Ascending aorta (tissue), 2 donors: ENCODE data around the gene LIAS. TPM values are rescaled to one million over a fixed set of nuclear protein-coding genes. Genes with fewer than 3 reads are reported as not detected.

Experiments
- DNase-seq, 2 donors: peaks; one replicate each; pipeline ENCODE4 v3.0.0-alpha.2; 2019; ENCODE audit warnings: low spot score in 2 of 2
- H3K27ac ChIP-seq, 2 donors: fragments of 200-600 bp; sonication (generic); one replicate each; pipeline ENCODE4 v1.5.1; 2016 to 2017; ENCODE audit warnings: mild to moderate bottlenecking in 1 of 2
- H3K27me3 ChIP-seq: fragments of 200-600 bp; sonication (generic); one replicate; pipeline ENCODE4 v1.5.1; 2017
- H3K36me3 ChIP-seq, 2 donors: fragments of 200-600 bp; sonication (generic); one replicate each; pipeline ENCODE4 v1.5.1; 2016
- H3K4me1 ChIP-seq, 2 donors: fragments of 200-600 bp; sonication (generic); one replicate each; pipeline ENCODE4 v1.5.1; 2016 to 2017; ENCODE audit warnings: mild to moderate bottlenecking in 1 of 2
- H3K4me3 ChIP-seq, 2 donors: fragments of 200-600 bp; sonication (generic); one replicate each; pipeline ENCODE4 v1.5.1; 2016 to 2017; ENCODE audit warnings: mild to moderate bottlenecking in 1 of 2
- H3K9me3 ChIP-seq, 2 donors: fragments of 200-600 bp; sonication (generic); one replicate each; pipeline ENCODE4 v1.5.1; 2016
- CTCF ChIP-seq, 3 experiments: fragments of 200-600 bp in 2 of 3; fragments of 450-650 bp in 1 of 3; sonication (generic) in 2 of 3; IDR thresholded peaks; one replicate each; pipeline ENCODE4 v1.5.1; 2016 to 2019; ENCODE audit warnings: antibody characterized with exemption in 3 of 3, mild to moderate bottlenecking in 1 of 3, moderate library complexity in 1 of 3
- intact Hi-C: fragments of 100-400 bp; cut with DNase I; formaldehyde crosslinking; loops from one replicate; pipeline ENCODE4 v1.15.1; 2023
- total RNA-seq: library from RNA; depleted of rRNA; stranded (reverse); fragments of >200 nt; gene quantifications from one replicate; pipeline ENCODE4 v1.1.0, GENCODE V29; 2016

LIAS gene
- total RNA-seq, 1 donor from 2014 or later, result 2.9 TPM

DNA sequence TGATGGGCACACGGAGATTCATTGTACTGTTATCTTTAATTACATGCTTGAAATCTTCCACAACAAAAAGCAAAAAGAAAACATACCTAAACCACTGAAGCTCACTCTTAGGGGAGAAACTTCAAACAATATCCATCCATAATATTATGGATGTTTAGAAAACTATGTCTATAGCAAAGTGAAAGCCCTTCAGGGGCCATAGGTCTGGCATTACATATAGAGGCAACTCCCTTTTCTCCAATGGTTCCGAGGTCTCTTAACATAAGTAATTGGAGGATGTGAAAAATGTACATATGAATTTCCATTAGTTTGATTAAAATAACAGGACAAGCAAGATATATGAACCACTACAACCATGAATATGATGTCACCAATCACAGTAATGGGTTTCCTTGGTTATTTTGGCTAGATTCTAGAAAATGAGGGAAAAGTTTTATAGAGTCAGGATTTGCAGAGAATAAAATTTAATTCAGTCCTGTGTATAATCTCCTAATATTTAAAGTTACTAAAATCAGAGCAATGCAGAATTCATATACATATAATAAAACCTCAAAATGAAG is 57.6 kb downstream of the LIAS start:
- Histone ChIP-seq H3K27me3 (no peaks in the 10 kb centered on the region), H3K36me3 (peaks cover 14 to 64% of the 10 kb centered on the region in 2 donors), H3K4me1 (peaks cover 0 to under 1% of the 10 kb centered on the region in 2 donors), H3K4me3 (no peak overlapping the region), H3K27ac (no peak overlapping the region), H3K9me3 (no peaks in the 10 kb centered on the region)
- no peak for TF ChIP-seq CTCF (IDR thresholded peaks at IDR 0.05)
- intact Hi-C loops, result no loop called here
- DNase-seq, result no peak

DNA sequence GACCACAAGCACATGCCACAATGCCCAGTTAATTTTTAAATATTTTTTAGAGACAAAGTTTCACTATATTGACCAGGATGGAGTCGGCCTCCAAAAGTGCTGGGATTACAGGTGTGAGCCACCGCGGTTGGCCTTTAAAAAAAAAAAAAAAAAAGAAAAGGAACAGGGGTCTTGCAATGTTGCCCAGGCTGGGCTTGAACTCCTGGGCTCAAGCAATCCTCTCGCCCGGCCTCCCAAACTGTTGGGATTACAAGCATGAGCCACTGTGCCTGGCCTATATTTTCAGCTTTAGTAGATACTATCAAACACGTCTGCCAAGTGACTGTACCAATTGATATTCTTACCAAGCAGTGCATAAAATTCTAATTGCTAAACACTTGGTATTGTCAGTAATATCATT is 59.6 kb downstream of the LIAS start:
- H3K27me3 ChIP-seq, result no peaks in the 10 kb centered on the region
- DNase-seq, result no peak
- H3K9me3 ChIP-seq, result no peaks in the 10 kb centered on the region
- H3K4me1 ChIP-seq, result peaks cover 0 to 13% of the 10 kb centered on the region in 2 donors
- no peak overlapping the region for H3K27ac ChIP-seq
- no peak for TF ChIP-seq CTCF (IDR thresholded peaks at IDR 0.05)
- intact Hi-C loops, result no loop called here
- no peak overlapping the region for H3K4me3 ChIP-seq
- H3K36me3 ChIP-seq, result peaks cover 3 to 46% of the 10 kb centered on the region in 2 donors

- intact Hi-C loops, result no loop called here
- H3K9me3 ChIP-seq, result no peaks in the 10 kb centered on the region
- TF ChIP-seq CTCF (IDR thresholded peaks at IDR 0.05), result no peak
- peaks cover 0 to 15% of the 10 kb centered on the region in 2 donors for H3K4me1 ChIP-seq
- no peak overlapping the region for H3K4me3 ChIP-seq
- no peaks in the 10 kb centered on the region for H3K27me3 ChIP-seq
- H3K27ac ChIP-seq, result peak overlapping the region in 1 of 2 donors; percentile 22
- no peak for DNase-seq
- peaks cover 3 to 34% of the 10 kb centered on the region in 2 donors for H3K36me3 ChIP-seq
Measured at GRCh38 chr4:39521253-39521919, 62.5 kb downstream of the LIAS start.

DNA sequence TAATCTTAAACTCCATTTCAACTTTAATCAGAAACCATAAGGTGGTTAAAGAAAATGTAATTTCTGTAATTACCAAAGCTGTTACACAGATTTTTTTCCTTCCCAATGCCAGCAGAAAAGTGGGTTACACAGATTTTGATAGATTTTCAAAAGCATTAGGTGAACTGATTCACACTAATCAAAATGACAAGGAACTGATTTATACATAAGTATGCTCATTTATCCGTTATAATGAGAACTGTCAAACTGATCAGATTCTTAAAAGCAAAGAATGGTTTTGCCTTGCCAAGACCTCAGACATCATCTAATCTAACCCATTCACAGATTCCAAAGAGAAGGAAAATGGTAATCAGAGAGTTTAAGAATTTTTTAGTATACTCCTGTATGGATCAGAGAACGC is 63.2 kb downstream of the LIAS start:
- Histone ChIP-seq H3K27ac (peak overlapping the region in 1 of 2 donors; percentile 22), H3K36me3 (peaks cover 3 to 32% of the 10 kb centered on the region in 2 donors), H3K27me3 (no peaks in the 10 kb centered on the region), H3K9me3 (no peaks in the 10 kb centered on the region), H3K4me1 (peaks cover 0 to 15% of the 10 kb centered on the region in 2 donors), H3K4me3 (no peak overlapping the region)
- DNase-seq, result no peak
- no peak for TF ChIP-seq CTCF (IDR thresholded peaks at IDR 0.05)
- intact Hi-C loops, result no loop called here

- no peak overlapping the region for H3K4me3 ChIP-seq
- H3K9me3 ChIP-seq, result no peaks in the 10 kb centered on the region
- no peak overlapping the region for H3K27ac ChIP-seq
- TF ChIP-seq CTCF (IDR thresholded peaks at IDR 0.05), result no peak
- intact Hi-C loops, result no loop called here
- peaks cover 0 to 23% of the 10 kb centered on the region in 2 donors for H3K4me1 ChIP-seq
- H3K27me3 ChIP-seq, result no peaks in the 10 kb centered on the region
- no peak for DNase-seq
- H3K36me3 ChIP-seq, result peaks cover 0 to 12% of the 10 kb centered on the region in 2 donors
Measured at GRCh38 chr4:39524161-39524957, 65.5 kb downstream of the LIAS start.
